Fibroblast of lung (primary cell): ENCODE results near the gene FHOD3. TPM values are rescaled to one million over a fixed set of nuclear protein-coding genes. Genes with fewer than 3 reads are reported as not detected.

ENCODE experiments used
- DNase-seq, 2 donors: peaks; one replicate each; pipeline versions ENCODE4 v3.0.0 to v3.0.0-alpha.2; 2010; ENCODE audit warnings: low read depth in 2 of 2
- H2AFZ ChIP-seq: 2 replicates; pipeline ENCODE4 v1.5.1; 2012; ENCODE audit warnings: low read length, control low read depth, inconsistent platforms
- H3K27ac ChIP-seq: 2 replicates; pipeline ENCODE4 v1.5.1; 2011; ENCODE audit warnings: low read length, control low read depth; ENCODE audit not compliant: insufficient read depth
- H3K27me3 ChIP-seq: 2 replicates; pipeline ENCODE4 v1.5.1; 2011; ENCODE audit warnings: mild to moderate bottlenecking, low read length; ENCODE audit not compliant: control insufficient read depth, insufficient read depth
- H3K36me3 ChIP-seq: 2 replicates; pipeline ENCODE4 v1.5.1; 2011; ENCODE audit warnings: low read length; ENCODE audit not compliant: control insufficient read depth, insufficient read depth
- H3K4me1 ChIP-seq: 2 replicates; pipeline ENCODE4 v1.5.1; 2011; ENCODE audit warnings: low read length; ENCODE audit not compliant: control insufficient read depth, insufficient read depth; ENCODE audit errors: extremely low read depth
- H3K4me2 ChIP-seq: 2 replicates; pipeline ENCODE4 v1.5.1; 2011; ENCODE audit warnings: low read length, control low read depth; ENCODE audit not compliant: insufficient read depth; ENCODE audit errors: extremely low read depth
- H3K4me3 ChIP-seq, 4 experiments: fragments of 200-600 bp in 1 of 4; sonication (generic) in 1 of 4; replicated peaks in 1 of 4; 2 replicates each; pipeline ENCODE4 v1.5.1; 2011 to 2016; ENCODE audit warnings: low read length in 4 of 4, low read depth in 3 of 4, mild to moderate bottlenecking in 3 of 4, control low read depth in 2 of 4, inconsistent platforms in 1 of 4, mixed read lengths in 1 of 4; ENCODE audit not compliant: insufficient read depth in 1 of 4; ENCODE audit errors: control extremely low read depth in 1 of 4
- H3K79me2 ChIP-seq: 2 replicates; pipeline ENCODE4 v1.5.1; 2012; ENCODE audit warnings: mild to moderate bottlenecking, low read length, inconsistent platforms; ENCODE audit not compliant: control insufficient read depth, insufficient read depth
- H3K9ac ChIP-seq: 2 replicates; pipeline ENCODE4 v1.5.1; 2011; ENCODE audit warnings: mild to moderate bottlenecking, low read length, control low read depth; ENCODE audit not compliant: insufficient read depth
- H3K9me3 ChIP-seq: 2 replicates; pipeline ENCODE4 v1.5.1; 2012; ENCODE audit warnings: low read depth, low read length; ENCODE audit not compliant: control insufficient read depth, insufficient read depth
- H4K20me1 ChIP-seq: 2 replicates; pipeline ENCODE4 v1.5.1; 2011; ENCODE audit warnings: low read length; ENCODE audit not compliant: control insufficient read depth, insufficient read depth; ENCODE audit errors: extremely low read depth
- CTCF ChIP-seq, 2 donors: IDR thresholded peaks in 1 of 2; conservative IDR thresholded peaks in 1 of 2; 1 replicate in 1 of 2; 2 replicates in 1 of 2; pipeline ENCODE4 v1.5.1; 2011 to 2012; ENCODE audit warnings: low read length in 2 of 2, control low read depth in 1 of 2, inconsistent platforms in 1 of 2, low read depth in 1 of 2, mild to moderate bottlenecking in 1 of 2
- EZH2 ChIP-seq: IDR thresholded peaks from 2 replicates; pipeline ENCODE4 v1.5.1; 2012; ENCODE audit warnings: low read length, control low read depth, mild to moderate bottlenecking; ENCODE audit errors: missing control alignments
- polyA plus RNA-seq, 2 donors: library from polyadenylated mRNA; depleted of rRNA in 1 of 2; stranded (reverse) in 1 of 2; unstranded in 1 of 2; fragments of >200 nt; gene quantifications; 2 replicates each; pipeline ENCODE4 v1.2.1, GENCODE V29; 2011 to 2012; ENCODE audit warnings: missing spikeins in 1 of 2
- total RNA-seq: library from RNA; depleted of rRNA; stranded (reverse); fragments of >200 nt; gene quantifications from 2 replicates; pipeline ENCODE4 v1.2.1, GENCODE V29; 2014

The FHOD3 gene
- total and polyA plus RNA-seq, 2 donors (not counting 1 experiment from before 2014, with no cell fraction given) = 16.1 to 28.2 TPM

- Histone ChIP-seq H2AFZ (no peak overlapping the region), H3K36me3 (no peaks in the 10 kb centered on the region), H3K4me3 (no peak overlapping the region), H3K9ac (no peak overlapping the region), H4K20me1 (no peaks in the 10 kb centered on the region), H3K4me1 (no peaks in the 10 kb centered on the region), H3K79me2 (no peaks in the 10 kb centered on the region), H3K27me3 (no peaks in the 10 kb centered on the region), H3K4me2 (no peak overlapping the region), H3K27ac (no peak overlapping the region), H3K9me3 (no peaks in the 10 kb centered on the region)
- DNase-seq = no peak
- no peak for TF ChIP-seq CTCF (conservative IDR thresholded peaks at IDR 0.05 in 1 of 2, IDR thresholded peaks at IDR 0.05 in 1 of 2; ENCODE audit: low read depth in 1 of 2, low read length in 2 of 2)
- TF ChIP-seq EZH2 = no peak
These were observed 300.1 kb downstream of the FHOD3 start for GRCh38 chr18:36597636-36598035.

GRCh38 chr18:36600548-36600947 lies 303.0 kb downstream of the FHOD3 start:
- H2AFZ ChIP-seq = no peak overlapping the region
- H3K9ac ChIP-seq = no peak overlapping the region
- no peak overlapping the region for H3K27ac ChIP-seq
- TF ChIP-seq CTCF (conservative IDR thresholded peaks at IDR 0.05 in 1 of 2, IDR thresholded peaks at IDR 0.05 in 1 of 2; ENCODE audit: low read depth in 1 of 2, low read length in 2 of 2) = no peak
- no peak for TF ChIP-seq EZH2
- no peaks in the 10 kb centered on the region for H3K4me1 ChIP-seq
- no peaks in the 10 kb centered on the region for H3K79me2 ChIP-seq
- no peaks in the 10 kb centered on the region for H3K27me3 ChIP-seq
- H3K36me3 ChIP-seq = no peaks in the 10 kb centered on the region
- H3K9me3 ChIP-seq = no peaks in the 10 kb centered on the region
- no peak overlapping the region for H3K4me2 ChIP-seq
- H4K20me1 ChIP-seq = no peaks in the 10 kb centered on the region
- DNase-seq = no peak
- no peak overlapping the region for H3K4me3 ChIP-seq

- no peak for TF ChIP-seq CTCF (conservative IDR thresholded peaks at IDR 0.05 in 1 of 2, IDR thresholded peaks at IDR 0.05 in 1 of 2; ENCODE audit: low read depth in 1 of 2, low read length in 2 of 2)
- TF ChIP-seq EZH2 = no peak
- H4K20me1 ChIP-seq = no peaks in the 10 kb centered on the region
These were observed 303.8 kb downstream of the FHOD3 start for GRCh38 chr18:36601316-36601715.

More at GRCh38 chr18:36601316-36601715, 303.8 kb downstream of the FHOD3 start:
- Histone ChIP-seq H3K9me3 (no peaks in the 10 kb centered on the region), H2AFZ (no peak overlapping the region), H3K36me3 (no peaks in the 10 kb centered on the region), H3K27ac (no peak overlapping the region), H3K4me3 (no peak overlapping the region), H3K9ac (no peak overlapping the region), H3K4me1 (no peaks in the 10 kb centered on the region), H3K4me2 (no peak overlapping the region), H3K79me2 (no peaks in the 10 kb centered on the region), H3K27me3 (no peaks in the 10 kb centered on the region)
- DNase-seq = no peak
